GM21367 (cell line): ENCODE results near the gene CREB5.
"Not testable (repeated sequence)": the region's sequence is repeated elsewhere in the genome, so short reads cannot be mapped to it uniquely, and the experiment has no call there.

Source experiments
- ATAC-seq: cut with Tn5 transposase; IDR thresholded peaks from one replicate; pipeline ENCODE4 v1.9.1; 2021; ENCODE audit not compliant: unreplicated experiment

Gene CREB5, protein sequence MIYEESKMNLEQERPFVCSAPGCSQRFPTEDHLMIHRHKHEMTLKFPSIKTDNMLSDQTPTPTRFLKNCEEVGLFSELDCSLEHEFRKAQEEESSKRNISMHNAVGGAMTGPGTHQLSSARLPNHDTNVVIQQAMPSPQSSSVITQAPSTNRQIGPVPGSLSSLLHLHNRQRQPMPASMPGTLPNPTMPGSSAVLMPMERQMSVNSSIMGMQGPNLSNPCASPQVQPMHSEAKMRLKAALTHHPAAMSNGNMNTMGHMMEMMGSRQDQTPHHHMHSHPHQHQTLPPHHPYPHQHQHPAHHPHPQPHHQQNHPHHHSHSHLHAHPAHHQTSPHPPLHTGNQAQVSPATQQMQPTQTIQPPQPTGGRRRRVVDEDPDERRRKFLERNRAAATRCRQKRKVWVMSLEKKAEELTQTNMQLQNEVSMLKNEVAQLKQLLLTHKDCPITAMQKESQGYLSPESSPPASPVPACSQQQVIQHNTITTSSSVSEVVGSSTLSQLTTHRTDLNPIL

DNA sequence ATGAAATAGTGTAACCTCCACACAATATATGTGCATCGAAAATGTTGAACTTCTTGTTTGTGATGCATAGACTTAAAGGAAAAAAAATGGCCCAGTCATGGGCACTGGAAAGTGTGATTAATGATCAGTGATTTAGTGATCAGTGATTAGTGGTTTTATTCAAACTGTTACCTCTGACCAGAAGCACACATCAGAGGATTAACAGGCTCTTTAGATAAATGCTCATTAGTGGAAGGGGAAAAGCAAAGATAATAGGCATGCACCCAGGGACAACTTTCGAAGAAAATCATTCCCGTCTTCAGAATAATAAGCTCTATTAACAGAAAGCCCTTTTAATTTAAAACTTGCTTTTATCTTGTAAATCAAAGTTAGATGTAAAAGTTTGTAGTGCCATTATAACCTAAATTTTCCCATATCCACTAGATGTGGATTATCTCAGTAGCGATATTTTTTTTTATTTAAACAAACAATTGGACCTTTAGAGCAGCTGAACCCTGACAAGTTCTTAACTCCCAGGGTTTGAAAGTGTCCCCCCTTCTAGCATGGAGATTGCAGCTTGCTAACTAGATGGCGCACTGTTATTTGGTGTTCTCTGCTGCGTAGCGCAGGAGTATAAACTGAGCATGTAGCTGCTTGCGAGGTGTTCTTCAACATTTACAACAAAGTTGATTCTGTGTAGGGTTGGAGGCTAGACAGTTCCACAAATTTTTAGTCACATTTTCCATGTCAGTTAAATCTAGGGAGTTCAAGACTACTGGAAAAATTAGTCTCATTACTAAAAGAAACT lies at the start of gene CREB5:
Gene CREB5, plus strand, starts transcription at position 643 of the 787 bp plus-strand sequence. CDS start 397 bp downstream, outside the sequence.
- no peak for ATAC-seq

DNA sequence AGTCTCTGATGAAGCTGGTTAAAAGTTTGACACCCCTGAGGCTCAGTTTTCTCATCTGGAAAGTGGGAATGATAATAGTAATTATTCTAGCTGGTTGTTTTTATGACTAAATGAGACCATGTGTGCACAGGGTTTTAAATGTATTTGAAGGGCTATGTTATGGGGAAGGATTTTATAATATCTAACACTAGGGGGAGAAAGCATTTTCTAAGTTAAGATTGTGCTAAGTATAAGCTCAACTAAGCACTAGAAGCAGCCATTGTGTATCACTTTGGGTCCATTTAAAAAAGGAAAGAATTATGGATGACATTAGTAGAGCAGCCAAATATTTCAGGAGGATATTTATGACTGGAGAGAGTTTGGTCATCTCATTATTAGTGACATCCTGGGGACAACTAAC lies 49.5 kb upstream of the CREB5 start:
- no peak for ATAC-seq

DNA sequence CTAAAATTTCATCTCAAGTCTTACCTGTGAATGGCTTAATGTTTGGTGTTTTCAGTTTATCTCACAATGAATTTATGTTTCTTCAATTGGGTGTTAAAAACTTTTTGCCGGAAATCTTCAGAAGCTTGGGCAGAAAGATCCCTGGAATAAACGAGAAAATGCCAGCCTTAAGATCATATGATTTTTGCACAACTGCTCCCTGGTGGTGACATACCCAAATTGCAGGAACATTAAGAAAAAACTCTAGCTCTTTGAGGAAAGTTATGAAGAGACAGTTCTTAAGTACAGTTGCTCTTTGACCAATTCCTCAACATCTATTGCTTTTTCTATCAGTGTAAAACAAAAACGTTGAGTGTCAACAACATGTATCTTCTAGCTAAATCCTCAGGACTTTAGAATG lies 48.2 kb upstream of the CREB5 start:
- ATAC-seq = no peak

DNA sequence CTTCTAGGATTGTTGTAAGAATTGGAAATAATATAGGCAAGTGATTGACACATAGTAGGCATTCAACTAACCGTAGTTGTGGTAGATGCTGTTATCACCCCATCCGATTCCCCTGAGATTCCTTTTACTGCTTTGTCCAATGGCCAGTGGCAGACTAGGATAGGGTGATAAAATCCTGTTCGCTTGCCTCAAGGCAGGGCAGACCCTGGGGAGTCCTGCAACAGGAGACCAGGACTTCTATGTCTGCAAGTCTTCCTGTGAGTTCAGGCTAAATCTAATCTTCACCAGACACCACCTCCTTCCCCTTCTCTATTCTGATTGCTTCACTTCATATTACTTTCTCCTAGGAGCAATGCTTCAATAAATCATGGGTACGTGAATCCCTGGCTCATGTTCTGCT lies 42.8 kb upstream of the CREB5 start:
- ATAC-seq = no peak

DNA sequence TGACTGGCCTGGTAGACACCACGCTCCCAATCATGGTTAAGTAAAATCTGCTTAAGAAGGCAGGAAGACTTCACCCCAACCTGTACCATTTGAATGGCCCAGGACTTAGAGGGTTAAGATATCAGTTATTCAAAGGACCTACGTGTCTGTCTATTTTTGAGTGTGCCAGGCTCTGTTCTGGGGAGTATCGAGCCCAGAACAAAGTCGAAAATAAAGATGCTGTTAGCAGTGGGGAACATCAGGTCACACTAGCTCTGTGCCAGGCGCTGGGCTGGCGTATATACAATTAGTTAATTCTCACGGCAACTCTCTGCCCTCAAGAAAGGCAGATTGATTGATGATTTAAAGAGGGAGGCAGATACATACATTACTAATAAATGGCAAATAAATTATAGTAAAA lies 40.5 kb upstream of the CREB5 start:
- no peak for ATAC-seq

DNA sequence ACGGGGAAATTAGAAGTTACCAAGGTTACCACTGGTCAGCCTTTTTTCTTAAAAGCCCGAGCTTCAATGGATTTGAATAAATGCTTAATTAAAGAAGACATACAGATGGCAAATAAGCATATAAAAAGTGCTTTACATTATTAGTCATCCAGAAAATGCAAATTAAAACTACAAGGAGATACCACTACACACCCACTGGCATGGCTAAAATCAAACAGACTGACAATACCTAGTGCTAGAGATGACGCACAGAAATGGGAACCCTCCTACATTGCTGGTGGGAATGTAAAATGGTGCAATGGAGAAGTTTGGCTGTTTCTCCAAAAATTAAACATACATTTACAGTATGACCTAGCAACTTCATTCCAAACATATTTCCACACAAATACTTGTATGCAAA lies 38.3 kb upstream of the CREB5 start:
- no peak for ATAC-seq

DNA sequence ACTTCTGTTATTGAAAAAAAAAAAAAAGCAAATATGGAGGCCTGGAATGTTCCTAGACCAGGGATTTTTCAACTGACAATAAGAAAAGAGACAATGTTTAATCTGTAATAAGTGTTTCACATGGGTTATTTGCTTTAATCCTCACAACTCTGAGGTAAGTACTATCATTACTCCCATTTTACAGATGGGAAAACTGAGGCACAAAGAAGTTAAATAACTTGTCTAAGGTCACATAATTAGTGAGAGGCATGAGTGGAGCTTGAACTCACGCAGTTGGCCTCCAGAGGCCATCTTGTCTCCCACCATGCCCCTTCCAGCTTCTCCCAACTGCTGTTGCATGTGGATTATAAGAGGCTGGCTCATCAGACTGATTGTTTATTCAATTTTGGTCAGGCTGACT lies 36.6 kb upstream of the CREB5 start:
- no peak for ATAC-seq

DNA sequence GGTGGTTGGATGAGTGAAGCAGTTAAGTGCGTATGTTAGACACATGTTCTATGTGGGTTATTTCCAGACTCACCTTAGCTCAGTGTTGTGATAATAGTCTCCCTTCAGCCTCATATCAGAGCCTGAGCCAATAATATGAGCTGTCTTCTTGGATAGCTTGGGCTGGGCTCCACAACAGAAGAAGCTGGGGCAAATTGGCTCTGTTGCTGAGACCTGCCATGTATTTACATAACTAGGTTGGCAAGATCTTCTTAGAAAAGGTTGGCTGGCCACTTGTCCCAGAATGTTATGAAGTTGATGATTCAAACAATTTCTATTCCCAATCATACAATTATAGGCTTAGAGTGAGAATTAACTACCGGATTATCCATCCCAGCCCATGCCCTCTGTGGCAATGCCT lies 35.7 kb upstream of the CREB5 start:
- no peak for ATAC-seq

DNA sequence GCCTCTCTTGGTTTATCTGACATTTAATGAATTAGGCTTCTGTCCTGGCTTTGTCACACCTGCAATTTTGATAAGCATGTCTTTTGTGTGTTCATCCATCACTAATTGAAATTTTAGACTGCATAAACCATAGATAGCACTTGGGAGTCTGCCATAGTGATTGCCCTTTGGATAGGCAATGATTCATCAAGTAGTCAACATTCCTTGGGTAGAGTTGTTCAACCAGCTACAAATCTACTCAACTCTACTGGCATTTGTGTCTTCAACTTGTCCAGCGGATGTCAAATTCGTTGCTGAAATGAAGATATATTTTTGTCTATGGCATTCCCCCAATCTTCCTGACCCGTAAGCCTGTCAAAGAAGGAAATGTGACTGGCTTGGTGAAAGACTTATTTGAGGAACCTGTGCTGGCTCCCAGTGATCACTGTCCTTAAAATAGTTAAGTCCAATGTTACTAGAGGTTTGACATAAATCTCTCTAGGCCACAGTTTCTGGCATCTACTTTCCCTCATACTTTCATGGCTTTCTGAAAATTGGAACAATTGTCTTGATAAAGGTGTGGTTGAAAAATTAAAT lies 33.7 kb upstream of the CREB5 start:
- ATAC-seq = no peak

DNA sequence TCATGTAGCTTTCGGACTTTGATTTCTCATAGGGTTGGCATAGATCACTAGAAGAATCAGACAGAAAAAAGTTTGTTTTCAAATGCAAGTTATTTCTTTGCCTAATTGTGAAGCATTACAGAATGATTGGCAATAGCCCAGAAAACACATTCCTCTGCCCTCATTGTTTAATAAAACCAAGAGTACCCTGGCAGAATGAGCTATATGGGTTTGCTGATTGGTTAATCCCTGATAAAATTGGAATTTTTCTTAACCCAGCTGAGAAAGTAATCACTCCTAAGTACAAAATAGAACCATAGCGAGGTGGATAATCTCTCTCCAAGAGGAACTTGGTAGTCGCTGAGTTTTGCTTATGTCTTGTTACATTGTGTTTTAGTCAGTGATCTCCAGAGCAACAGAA lies 30.9 kb upstream of the CREB5 start:
- ATAC-seq = no peak

DNA sequence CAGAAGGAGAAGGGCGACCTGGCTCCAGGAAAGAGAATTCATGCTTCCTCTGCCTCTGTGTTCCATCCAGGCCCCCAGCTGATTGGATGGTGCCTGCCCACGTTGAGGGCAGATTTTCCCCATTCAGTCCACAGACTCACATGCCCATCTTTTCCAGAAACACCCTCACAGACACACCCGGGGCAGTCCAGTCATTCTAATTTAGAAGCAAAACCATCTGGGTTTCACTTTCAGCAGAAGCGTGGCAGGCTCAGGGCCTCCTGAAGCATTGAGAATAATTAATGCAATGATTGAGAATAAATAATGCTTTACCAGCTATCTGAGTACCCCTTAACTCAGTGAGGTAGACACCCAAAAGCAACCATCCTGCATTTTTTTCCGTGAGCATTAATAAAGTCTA lies 30.2 kb upstream of the CREB5 start:
- ATAC-seq = no peak

DNA sequence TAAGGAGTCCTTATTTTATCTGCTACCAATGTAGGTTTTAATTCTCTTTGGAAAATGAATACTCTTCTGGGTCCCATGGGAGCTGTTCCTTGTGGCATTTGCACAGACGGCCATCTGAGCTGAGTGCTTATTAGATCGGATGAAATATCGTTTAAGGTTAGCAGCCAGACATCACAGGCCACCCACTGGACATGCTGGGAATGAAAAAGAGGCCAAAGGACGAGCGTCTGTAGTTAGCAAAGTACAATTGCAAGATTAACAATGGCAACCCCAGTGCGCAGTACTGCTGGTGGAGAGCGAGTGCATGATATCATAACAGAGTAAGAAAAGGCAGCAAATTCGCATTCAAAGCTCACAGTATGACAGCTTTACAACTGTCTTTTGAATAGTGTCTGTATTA lies 28.3 kb upstream of the CREB5 start:
- ATAC-seq = no peak

DNA sequence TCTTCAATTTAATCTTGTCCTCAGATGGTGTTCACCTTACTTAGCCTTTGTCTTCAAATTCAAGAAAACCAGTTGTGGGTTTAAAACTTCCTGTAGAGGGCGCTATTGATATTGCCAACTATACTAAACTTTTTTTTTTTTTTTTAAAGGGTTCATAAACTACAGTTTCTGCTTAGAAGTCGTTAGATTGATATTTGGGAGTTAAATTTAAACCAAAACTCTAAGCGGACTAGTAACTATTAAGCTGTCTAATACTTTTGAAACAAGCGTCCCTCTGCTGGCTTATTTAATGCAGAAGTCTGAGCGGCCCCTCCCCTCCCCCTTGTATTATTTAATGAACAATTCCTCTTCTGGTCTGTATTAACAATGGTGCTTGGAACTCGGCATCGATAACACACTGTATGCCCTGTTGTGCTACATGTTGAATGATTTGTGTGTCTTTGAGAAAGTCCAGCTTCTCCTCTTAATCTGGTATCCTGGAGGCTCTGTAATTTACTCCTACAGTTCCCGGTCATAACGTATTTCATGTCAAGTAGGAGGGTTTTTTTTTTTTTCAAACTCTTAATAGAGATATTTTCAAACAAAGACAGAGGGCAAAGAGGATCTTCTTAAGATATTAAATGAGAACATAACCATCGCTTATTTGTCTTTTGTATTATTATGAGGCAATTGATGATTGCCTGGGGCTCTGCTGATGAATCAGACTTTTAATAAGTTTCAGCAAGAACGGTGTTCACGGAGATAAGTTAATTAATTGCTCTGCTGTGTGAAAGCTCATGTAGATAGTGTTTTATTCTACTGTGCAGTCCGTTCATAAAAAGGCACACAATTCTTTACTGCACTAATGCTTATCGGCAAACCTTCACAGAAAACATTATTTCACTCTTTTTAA lies 22.6 kb upstream of the CREB5 start:
- ATAC-seq = no peak

DNA sequence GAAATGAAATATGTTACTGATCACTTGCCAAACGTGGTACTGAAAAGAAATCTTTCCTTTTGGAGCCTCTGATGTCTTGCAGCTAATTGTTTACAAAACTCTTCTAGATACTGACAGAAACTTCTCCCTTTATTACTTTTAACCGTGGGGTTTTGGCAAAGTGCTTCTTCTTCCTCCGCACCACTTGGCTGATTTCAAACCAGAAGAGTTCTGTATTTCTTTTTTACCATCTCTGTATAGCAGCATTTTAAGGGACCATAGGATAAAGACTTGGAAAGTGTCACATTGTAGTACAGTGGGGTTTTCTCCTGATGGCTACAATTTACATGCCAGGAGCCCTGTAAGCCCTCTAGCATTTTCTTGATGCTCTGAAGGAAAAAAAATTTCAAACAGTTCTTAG lies 21.9 kb upstream of the CREB5 start:
- no peak for ATAC-seq

DNA sequence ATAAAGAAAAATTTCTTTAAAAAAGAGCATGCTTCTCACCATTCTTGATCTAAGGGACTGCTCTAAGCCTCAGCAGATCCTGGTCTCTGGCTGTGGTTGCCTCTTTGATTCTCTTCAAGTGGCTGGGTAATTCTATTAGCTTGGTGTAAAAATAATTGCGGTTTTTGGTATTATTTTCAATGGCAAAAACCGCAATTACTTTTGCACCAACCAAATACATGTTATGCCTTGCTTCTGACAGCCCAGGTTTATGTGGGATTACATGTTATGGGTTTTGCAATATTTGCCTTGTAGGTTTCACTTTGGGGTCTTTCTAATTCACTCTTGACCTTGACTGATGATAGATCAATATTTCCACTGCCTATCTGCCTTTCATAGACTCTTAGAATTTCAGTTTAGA lies 20.0 kb upstream of the CREB5 start:
- ATAC-seq = no peak

DNA sequence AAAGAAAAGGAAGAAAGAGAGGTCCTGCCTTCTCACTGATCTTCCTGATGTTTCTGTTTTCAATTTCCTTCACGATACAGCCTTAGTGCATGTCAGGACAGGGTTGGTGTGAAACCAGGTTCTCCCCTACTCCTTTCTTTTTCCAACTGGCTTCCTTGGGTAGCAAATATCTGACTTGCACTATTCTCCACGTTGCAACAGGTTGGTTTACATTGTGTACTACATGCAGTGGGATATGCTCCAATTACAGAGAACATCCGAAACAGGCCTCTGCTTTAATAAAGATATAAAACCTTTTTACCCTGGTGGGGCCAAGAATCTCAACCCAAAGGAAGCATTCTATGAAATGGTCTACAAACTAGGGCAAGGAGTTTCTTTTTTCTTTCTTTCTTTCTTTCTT lies 16.9 kb upstream of the CREB5 start:
- no peak for ATAC-seq

DNA sequence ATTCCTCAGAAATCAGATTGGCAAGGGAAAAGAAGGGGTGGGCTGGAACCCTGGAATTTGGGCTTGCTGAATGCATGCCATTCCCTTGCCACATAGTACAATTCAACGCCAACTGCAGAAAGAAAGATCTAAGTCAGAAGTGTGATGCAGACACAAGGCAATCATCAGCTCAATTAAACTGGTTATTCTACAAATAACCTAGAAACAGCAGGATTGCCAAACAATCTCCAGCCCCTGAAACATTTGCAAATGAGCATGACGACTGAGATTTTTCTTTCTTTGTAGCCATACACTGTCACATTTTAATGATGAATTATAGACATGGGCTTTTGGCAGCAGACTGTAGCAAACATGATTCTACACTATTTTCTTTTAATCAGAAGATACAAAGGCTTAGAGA lies 16.5 kb upstream of the CREB5 start:
- ATAC-seq = no peak

DNA sequence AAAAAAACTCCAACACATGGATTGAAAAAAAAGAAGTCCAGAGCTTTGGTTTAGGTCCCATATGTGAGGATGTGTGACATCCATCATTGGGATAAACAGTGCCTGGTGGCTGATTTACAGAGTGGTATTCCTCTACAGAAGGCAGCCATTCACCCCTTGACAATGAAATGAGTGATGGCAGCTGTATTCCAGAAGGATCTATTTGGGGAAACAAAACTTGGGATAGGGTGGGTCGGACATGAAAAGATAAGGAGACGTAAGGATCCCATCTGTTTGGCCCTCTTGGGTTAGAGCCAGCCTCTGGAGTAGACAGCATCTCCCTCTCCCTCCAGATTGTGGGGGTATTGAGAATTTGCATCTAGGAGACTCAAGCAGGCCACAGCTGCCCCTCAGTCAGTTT lies 15.2 kb upstream of the CREB5 start:
- ATAC-seq = no peak

DNA sequence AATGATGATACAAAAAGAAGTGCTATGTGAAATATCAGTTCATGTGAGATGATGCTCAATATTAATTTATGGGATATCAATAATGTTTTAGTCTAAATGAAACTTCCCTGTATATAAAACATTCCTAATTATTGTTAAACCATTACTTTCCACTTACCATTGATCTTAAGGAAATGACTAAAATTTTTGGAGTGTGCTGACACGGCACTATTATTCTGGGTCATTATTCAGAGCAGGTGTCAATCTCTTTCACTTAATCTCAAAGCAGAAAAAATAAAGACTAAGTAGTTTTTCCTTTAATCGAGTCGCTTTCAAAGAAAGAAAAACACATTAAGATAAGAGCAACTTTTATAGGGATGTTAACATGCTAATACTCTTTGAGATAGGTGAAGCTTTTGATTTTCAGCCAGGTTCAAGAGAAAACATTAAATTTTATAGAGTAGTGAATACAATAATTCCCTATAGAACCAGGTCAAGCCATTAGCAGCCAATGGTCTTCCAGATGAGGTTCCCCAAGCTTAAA lies 11.4 kb upstream of the CREB5 start:
- ATAC-seq = no peak

DNA sequence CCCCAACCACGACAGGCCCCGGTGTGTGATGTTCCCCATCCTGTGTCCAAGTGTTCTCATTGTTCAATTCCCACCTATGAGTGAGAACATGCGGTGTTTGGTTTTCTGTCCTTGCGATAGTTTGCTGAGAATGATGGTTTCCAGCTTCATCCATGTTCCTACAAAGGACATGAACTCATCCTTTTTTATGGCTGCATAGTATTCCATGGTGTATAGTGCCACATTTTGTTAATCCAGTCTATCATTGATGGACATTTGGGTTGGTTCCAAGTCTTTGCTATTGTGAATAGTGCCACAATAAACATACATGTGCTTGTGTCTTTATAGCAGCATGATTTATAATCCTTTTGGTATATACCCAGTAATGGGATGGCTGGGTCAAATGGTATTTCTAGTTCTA lies 10.8 kb upstream of the CREB5 start:
- ATAC-seq = not testable (repeated sequence)

DNA sequence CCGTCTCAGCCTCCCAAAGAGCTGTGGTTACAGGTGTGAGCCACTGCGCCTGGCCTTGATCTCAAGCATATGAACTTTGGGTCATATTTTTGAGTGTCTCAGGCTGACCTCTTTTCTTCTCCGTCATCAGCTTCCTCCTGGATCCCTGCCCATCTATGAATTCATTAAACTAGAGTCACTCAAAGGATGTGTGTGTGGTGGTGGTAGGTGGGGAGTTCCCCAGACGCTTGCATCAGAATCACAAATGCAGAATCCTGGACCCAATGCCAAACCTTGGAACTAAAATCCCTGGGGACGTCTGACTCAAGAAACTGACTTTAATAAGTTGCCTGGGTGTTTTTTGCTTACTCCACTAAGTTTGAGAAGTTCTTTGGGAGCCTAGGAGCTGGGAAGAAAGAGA lies 6.7 kb upstream of the CREB5 start:
- no peak for ATAC-seq
